ENCODE measurements around the gene PROK1. TPM values are rescaled to one million over a fixed set of nuclear protein-coding genes. Genes with fewer than 3 reads are reported as not detected.

PROK1 gene
- polyA plus RNA-seq, 3 donors: not detected

DNA sequence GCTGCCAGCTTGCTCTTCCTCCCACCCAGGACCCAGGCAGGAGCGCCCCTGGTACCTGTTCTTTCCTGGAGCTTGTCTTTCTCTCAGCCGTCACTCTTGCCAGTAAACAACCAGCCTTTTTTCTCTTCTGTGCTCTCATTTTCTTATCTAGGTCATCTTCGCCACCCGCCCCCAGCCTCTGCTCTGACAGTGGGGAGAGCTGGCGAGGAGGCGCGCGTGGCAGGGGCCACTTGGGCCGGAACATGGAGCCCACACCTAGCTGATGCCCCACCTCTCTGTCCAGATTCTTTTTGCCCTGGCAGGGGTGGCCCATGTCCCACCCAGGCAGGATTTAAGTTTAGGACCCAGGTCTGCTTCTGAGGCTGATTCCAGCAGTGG lies 32.3 kb downstream of the PROK1 start:
- Histone ChIP-seq H3K27me3 (ENCODE audit: control insufficient read depth in 2 of 2, insufficient read depth in 2 of 2, low read length in 2 of 2) (no peaks in the 10 kb centered on the region), H3K4me3 (replicated peaks in 1 of 3; ENCODE audit: low read depth in 2 of 3, low read length in 3 of 3) (no peak overlapping the region), H3K27ac (ENCODE audit: low read depth in 1 of 2, low read length in 2 of 2) (no peak overlapping the region), H4K20me1 (ENCODE audit: insufficient read depth, low read length) (no peaks in the 10 kb centered on the region), H3K9ac (ENCODE audit: insufficient read depth, low read length, poor library complexity, severe bottlenecking) (no peak overlapping the region), H3K9me3 (replicated peaks in 1 of 2; ENCODE audit: control insufficient read depth in 1 of 2, insufficient read depth in 1 of 2, low read length in 2 of 2) (no peaks in the 10 kb centered on the region), H3K4me1 (ENCODE audit: control insufficient read depth in 1 of 2, insufficient read depth in 2 of 2, low read length in 2 of 2) (peaks cover 11 to 17% of the 10 kb centered on the region in 2 donors), H2AFZ (ENCODE audit: insufficient read depth, low read depth, low read length, poor library complexity, severe bottlenecking) (no peak overlapping the region), H3K79me2 (ENCODE audit: insufficient read depth, low read length) (no peaks in the 10 kb centered on the region), H3K36me3 (replicated peaks in 1 of 2; ENCODE audit: control insufficient read depth in 1 of 2, insufficient read depth in 2 of 2, low read length in 2 of 2) (no peaks in the 10 kb centered on the region), H3K4me2 (replicated peaks; ENCODE audit: extremely low read depth, low read length, poor library complexity, severe bottlenecking) (no peak overlapping the region)
- DNase-seq: no peak
- intact Hi-C loops (cut with micrococcal nuclease): no loop called here
- peaks cover 17% of the 10 kb centered on the region for H3K4me1 Mint-ChIP-seq
- H3K27me3 Mint-ChIP-seq (ENCODE audit: low read depth in 3 of 3): peaks cover 0 to 5% (median 5%) of the 10 kb centered on the region in 3 donors
- TF ChIP-seq, protein P1, sequence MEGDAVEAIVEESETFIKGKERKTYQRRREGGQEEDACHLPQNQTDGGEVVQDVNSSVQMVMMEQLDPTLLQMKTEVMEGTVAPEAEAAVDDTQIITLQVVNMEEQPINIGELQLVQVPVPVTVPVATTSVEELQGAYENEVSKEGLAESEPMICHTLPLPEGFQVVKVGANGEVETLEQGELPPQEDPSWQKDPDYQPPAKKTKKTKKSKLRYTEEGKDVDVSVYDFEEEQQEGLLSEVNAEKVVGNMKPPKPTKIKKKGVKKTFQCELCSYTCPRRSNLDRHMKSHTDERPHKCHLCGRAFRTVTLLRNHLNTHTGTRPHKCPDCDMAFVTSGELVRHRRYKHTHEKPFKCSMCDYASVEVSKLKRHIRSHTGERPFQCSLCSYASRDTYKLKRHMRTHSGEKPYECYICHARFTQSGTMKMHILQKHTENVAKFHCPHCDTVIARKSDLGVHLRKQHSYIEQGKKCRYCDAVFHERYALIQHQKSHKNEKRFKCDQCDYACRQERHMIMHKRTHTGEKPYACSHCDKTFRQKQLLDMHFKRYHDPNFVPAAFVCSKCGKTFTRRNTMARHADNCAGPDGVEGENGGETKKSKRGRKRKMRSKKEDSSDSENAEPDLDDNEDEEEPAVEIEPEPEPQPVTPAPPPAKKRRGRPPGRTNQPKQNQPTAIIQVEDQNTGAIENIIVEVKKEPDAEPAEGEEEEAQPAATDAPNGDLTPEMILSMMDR (IDR thresholded peaks at IDR 0.05): no peak
- H3K36me3 Mint-ChIP-seq: no peaks in the 10 kb centered on the region
- H3K27ac Mint-ChIP-seq: no peak overlapping the region
- WGBS (ENCODE audit: insufficient coverage): 100% methylated on average over 8 of the region's 9 CpGs
- H3K4me3 Mint-ChIP-seq: no peak overlapping the region
- H3K9me3 Mint-ChIP-seq: no peaks in the 10 kb centered on the region

DNA sequence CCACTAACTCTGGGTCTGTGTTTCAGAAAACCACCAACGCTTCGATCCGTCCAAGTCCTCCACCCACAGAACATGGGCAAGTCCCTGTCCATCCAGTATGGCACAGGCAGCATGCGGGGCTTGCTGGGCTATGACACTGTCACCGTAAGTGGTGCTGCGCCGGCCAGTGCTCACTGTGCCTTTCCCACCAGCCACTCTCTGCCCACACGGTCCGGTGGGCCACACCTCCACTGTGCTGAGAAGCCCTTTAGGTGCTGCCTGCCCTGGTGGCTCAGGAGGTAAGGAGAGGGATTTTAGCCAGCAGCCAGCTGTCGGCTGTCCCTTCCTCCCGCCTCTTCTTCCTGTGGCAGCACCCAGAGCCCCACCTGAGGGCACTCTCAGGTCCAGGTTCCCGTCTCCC lies 33.9 kb downstream of the PROK1 start:
- WGBS (ENCODE audit: insufficient coverage): 98% methylated on average over 8 of the region's 12 CpGs
- H3K27me3 Mint-ChIP-seq (ENCODE audit: low read depth in 3 of 3): peaks cover 0 to 5% (median 4%) of the 10 kb centered on the region in 3 donors
- no peaks in the 10 kb centered on the region for H3K9me3 ChIP-seq (replicated peaks in 1 of 2; ENCODE audit: control insufficient read depth in 1 of 2, insufficient read depth in 1 of 2, low read length in 2 of 2)
- H3K4me3 ChIP-seq (replicated peaks in 1 of 3; ENCODE audit: low read depth in 2 of 3, low read length in 3 of 3): no peak overlapping the region
- H3K79me2 ChIP-seq (ENCODE audit: insufficient read depth, low read length): no peaks in the 10 kb centered on the region
- no peaks in the 10 kb centered on the region for H4K20me1 ChIP-seq (ENCODE audit: insufficient read depth, low read length)
- no peak overlapping the region for H2AFZ ChIP-seq (ENCODE audit: insufficient read depth, low read depth, low read length, poor library complexity, severe bottlenecking)
- TF ChIP-seq, protein P1 (IDR thresholded peaks at IDR 0.05): no peak
- no peak for DNase-seq
- H3K9me3 Mint-ChIP-seq: no peaks in the 10 kb centered on the region
- no peak overlapping the region for H3K27ac Mint-ChIP-seq
- H3K27me3 ChIP-seq (ENCODE audit: control insufficient read depth in 2 of 2, insufficient read depth in 2 of 2, low read length in 2 of 2): no peaks in the 10 kb centered on the region
- no peak overlapping the region for H3K27ac ChIP-seq (ENCODE audit: low read depth in 1 of 2, low read length in 2 of 2)
- H3K4me3 Mint-ChIP-seq: no peak overlapping the region
- H3K4me1 ChIP-seq (ENCODE audit: control insufficient read depth in 1 of 2, insufficient read depth in 2 of 2, low read length in 2 of 2): peaks cover 11 to 17% of the 10 kb centered on the region in 2 donors
- peaks cover 17% of the 10 kb centered on the region for H3K4me1 Mint-ChIP-seq
- H3K36me3 Mint-ChIP-seq: no peaks in the 10 kb centered on the region
- H3K4me2 ChIP-seq (replicated peaks; ENCODE audit: extremely low read depth, low read length, poor library complexity, severe bottlenecking): no peak overlapping the region
- intact Hi-C loops (cut with micrococcal nuclease): no loop called here
- no peaks in the 10 kb centered on the region for H3K36me3 ChIP-seq (replicated peaks in 1 of 2; ENCODE audit: control insufficient read depth in 1 of 2, insufficient read depth in 2 of 2, low read length in 2 of 2)
- no peak overlapping the region for H3K9ac ChIP-seq (ENCODE audit: insufficient read depth, low read length, poor library complexity, severe bottlenecking)
